ENCODE results near the gene MAP3K3.

Gene MAP3K3

GRCh38 chr17:63703556-63704258, 81.5 kb downstream of the MAP3K3 start:
- H3K27me3 ChIP-seq (ENCODE audit: insufficient read depth, low read length), result no peaks in the 10 kb centered on the region
- WGBS (ENCODE audit: extremely low coverage, insufficient coverage, insufficient read length), result no CpG with 5 or more reads among the region's 16 CpGs
- H3K18ac ChIP-seq (ENCODE audit: low read length), result no peak overlapping the region
- H3K23ac ChIP-seq (ENCODE audit: low read length), result no peak overlapping the region
- H3K9ac ChIP-seq (ENCODE audit: low read length), result no peak overlapping the region
- H3K14ac ChIP-seq (ENCODE audit: low read length), result no peak overlapping the region
- no peak overlapping the region for H2BK5ac ChIP-seq (ENCODE audit: low read depth, low read length, poor library complexity)
- no peak overlapping the region for H4K8ac ChIP-seq (ENCODE audit: low read depth, low read length)
- H3K27ac ChIP-seq (ENCODE audit: low read depth, low read length), result no peak overlapping the region
- no peak overlapping the region for H2BK120ac ChIP-seq (ENCODE audit: insufficient read depth, low read length, poor library complexity)
- peaks cover 6% of the 10 kb centered on the region for H3K79me1 ChIP-seq (ENCODE audit: low read length)
- peaks cover 4% of the 10 kb centered on the region for H3K79me2 ChIP-seq (ENCODE audit: control insufficient read depth, insufficient read depth, low read length, poor library complexity)
- no peak overlapping the region for H2AK5ac ChIP-seq (ENCODE audit: low read length)
- DNase-seq, result no peak
- no peak overlapping the region for H3K4ac ChIP-seq (ENCODE audit: low read depth, low read length)
- peaks cover 12 to 18% of the 10 kb centered on the region in 2 experiments for H3K36me3 ChIP-seq (ENCODE audit: control insufficient read depth in 1 of 2, insufficient read depth in 2 of 2, low read length in 2 of 2)
- peaks cover 4 to 15% of the 10 kb centered on the region in 2 experiments for H3K4me1 ChIP-seq (ENCODE audit: control insufficient read depth in 1 of 2, insufficient read depth in 2 of 2, low read length in 2 of 2)
- H3K4me2 ChIP-seq (ENCODE audit: low read length), result no peak overlapping the region
- no peak overlapping the region for H2AFZ ChIP-seq (ENCODE audit: insufficient read depth, low read length, poor library complexity)
- H2BK12ac ChIP-seq (ENCODE audit: low read length), result no peak overlapping the region
- H4K12ac ChIP-seq (ENCODE audit: low read depth, low read length), result no peak overlapping the region
- H3K9me3 ChIP-seq (ENCODE audit: insufficient read depth, low read depth, low read length), result peaks cover 2% of the 10 kb centered on the region
- no peak overlapping the region for H3K4me3 ChIP-seq (ENCODE audit: low read depth, low read length)
- no peak overlapping the region for H4K91ac ChIP-seq (ENCODE audit: low read depth, low read length)

GRCh38 chr17:63704259-63704576, 82.0 kb downstream of the MAP3K3 start:
- Histone ChIP-seq H3K9me3 (ENCODE audit: insufficient read depth, low read depth, low read length) (peaks cover 2% of the 10 kb centered on the region), H3K79me1 (ENCODE audit: low read length) (peaks cover 6% of the 10 kb centered on the region), H4K91ac (ENCODE audit: low read depth, low read length) (no peak overlapping the region), H3K27ac (ENCODE audit: low read depth, low read length) (no peak overlapping the region), H4K8ac (ENCODE audit: low read depth, low read length) (no peak overlapping the region), H2BK12ac (ENCODE audit: low read length) (no peak overlapping the region), H2AK5ac (ENCODE audit: low read length) (no peak overlapping the region), H3K4ac (ENCODE audit: low read depth, low read length) (no peak overlapping the region), H3K4me1 (ENCODE audit: control insufficient read depth in 1 of 2, insufficient read depth in 2 of 2, low read length in 2 of 2) (peaks cover 4 to 13% of the 10 kb centered on the region in 2 experiments), H2BK120ac (ENCODE audit: insufficient read depth, low read length, poor library complexity) (no peak overlapping the region), H3K9ac (ENCODE audit: low read length) (no peak overlapping the region), H3K27me3 (ENCODE audit: insufficient read depth, low read length) (no peaks in the 10 kb centered on the region), H3K14ac (ENCODE audit: low read length) (no peak overlapping the region), H3K4me3 (ENCODE audit: low read depth, low read length) (no peak overlapping the region), H3K79me2 (ENCODE audit: control insufficient read depth, insufficient read depth, low read length, poor library complexity) (peaks cover 4% of the 10 kb centered on the region), H2AFZ (ENCODE audit: insufficient read depth, low read length, poor library complexity) (no peak overlapping the region), H4K12ac (ENCODE audit: low read depth, low read length) (no peak overlapping the region), H3K4me2 (ENCODE audit: low read length) (no peak overlapping the region), H3K18ac (ENCODE audit: low read length) (no peak overlapping the region), H2BK5ac (ENCODE audit: low read depth, low read length, poor library complexity) (no peak overlapping the region), H3K23ac (ENCODE audit: low read length) (no peak overlapping the region), H3K36me3 (ENCODE audit: control insufficient read depth in 1 of 2, insufficient read depth in 2 of 2, low read length in 2 of 2) (peaks cover 13 to 23% of the 10 kb centered on the region in 2 experiments)
- WGBS (ENCODE audit: extremely low coverage, insufficient coverage, insufficient read length), result no CpG with 5 or more reads among the region's 11 CpGs
- DNase-seq, result no peak

GRCh38 chr17:63704836-63705235, 82.6 kb downstream of the MAP3K3 start:
- DNase-seq, result no peak
- Histone ChIP-seq H3K4me3 (ENCODE audit: low read depth, low read length) (no peak overlapping the region), H3K9ac (ENCODE audit: low read length) (no peak overlapping the region), H4K12ac (ENCODE audit: low read depth, low read length) (no peak overlapping the region), H3K79me2 (ENCODE audit: control insufficient read depth, insufficient read depth, low read length, poor library complexity) (peaks cover 4% of the 10 kb centered on the region), H3K23ac (ENCODE audit: low read length) (no peak overlapping the region), H2BK120ac (ENCODE audit: insufficient read depth, low read length, poor library complexity) (no peak overlapping the region), H3K36me3 (ENCODE audit: control insufficient read depth in 1 of 2, insufficient read depth in 2 of 2, low read length in 2 of 2) (peaks cover 13 to 25% of the 10 kb centered on the region in 2 experiments), H2AK5ac (ENCODE audit: low read length) (no peak overlapping the region), H2BK12ac (ENCODE audit: low read length) (no peak overlapping the region), H3K27me3 (ENCODE audit: insufficient read depth, low read length) (no peaks in the 10 kb centered on the region), H3K4me1 (ENCODE audit: control insufficient read depth in 1 of 2, insufficient read depth in 2 of 2, low read length in 2 of 2) (peaks cover 4 to 13% of the 10 kb centered on the region in 2 experiments), H3K79me1 (ENCODE audit: low read length) (peaks cover 6% of the 10 kb centered on the region), H3K27ac (ENCODE audit: low read depth, low read length) (no peak overlapping the region), H3K14ac (ENCODE audit: low read length) (no peak overlapping the region), H2BK5ac (ENCODE audit: low read depth, low read length, poor library complexity) (no peak overlapping the region), H3K4ac (ENCODE audit: low read depth, low read length) (no peak overlapping the region), H3K4me2 (ENCODE audit: low read length) (no peak overlapping the region), H3K18ac (ENCODE audit: low read length) (no peak overlapping the region), H4K8ac (ENCODE audit: low read depth, low read length) (no peak overlapping the region), H4K91ac (ENCODE audit: low read depth, low read length) (no peak overlapping the region), H2AFZ (ENCODE audit: insufficient read depth, low read length, poor library complexity) (no peak overlapping the region), H3K9me3 (ENCODE audit: insufficient read depth, low read depth, low read length) (peaks cover 2% of the 10 kb centered on the region)
- WGBS (ENCODE audit: extremely low coverage, insufficient coverage, insufficient read length), result no CpG with 5 or more reads among the region's 9 CpGs

GRCh38 chr17:63705657-63706056, 83.4 kb downstream of the MAP3K3 start:
- Histone ChIP-seq H3K9me3 (ENCODE audit: insufficient read depth, low read depth, low read length) (peaks cover 2% of the 10 kb centered on the region), H4K8ac (ENCODE audit: low read depth, low read length) (no peak overlapping the region), H4K12ac (ENCODE audit: low read depth, low read length) (no peak overlapping the region), H3K23ac (ENCODE audit: low read length) (no peak overlapping the region), H3K4ac (ENCODE audit: low read depth, low read length) (no peak overlapping the region), H2BK5ac (ENCODE audit: low read depth, low read length, poor library complexity) (no peak overlapping the region), H3K9ac (ENCODE audit: low read length) (no peak overlapping the region), H3K79me2 (ENCODE audit: control insufficient read depth, insufficient read depth, low read length, poor library complexity) (no peaks in the 10 kb centered on the region), H3K4me1 (ENCODE audit: control insufficient read depth in 1 of 2, insufficient read depth in 2 of 2, low read length in 2 of 2) (peaks cover 2 to 9% of the 10 kb centered on the region in 2 experiments), H3K27ac (ENCODE audit: low read depth, low read length) (no peak overlapping the region), H3K14ac (ENCODE audit: low read length) (no peak overlapping the region), H3K79me1 (ENCODE audit: low read length) (peaks cover 2% of the 10 kb centered on the region), H3K18ac (ENCODE audit: low read length) (no peak overlapping the region), H3K4me2 (ENCODE audit: low read length) (no peak overlapping the region), H2BK12ac (ENCODE audit: low read length) (no peak overlapping the region), H3K36me3 (ENCODE audit: control insufficient read depth in 1 of 2, insufficient read depth in 2 of 2, low read length in 2 of 2) (peaks cover 13 to 31% of the 10 kb centered on the region in 2 experiments), H2BK120ac (ENCODE audit: insufficient read depth, low read length, poor library complexity) (no peak overlapping the region), H3K4me3 (ENCODE audit: low read depth, low read length) (no peak overlapping the region), H4K91ac (ENCODE audit: low read depth, low read length) (no peak overlapping the region), H2AFZ (ENCODE audit: insufficient read depth, low read length, poor library complexity) (no peak overlapping the region), H3K27me3 (ENCODE audit: insufficient read depth, low read length) (no peaks in the 10 kb centered on the region), H2AK5ac (ENCODE audit: low read length) (no peak overlapping the region)
- no peak for DNase-seq
- no CpG with 5 or more reads among the region's 3 CpGs for WGBS (ENCODE audit: extremely low coverage, insufficient coverage, insufficient read length)

Data from trophoblast cell (in vitro differentiated cells and primary cell).